RCC 7860 (cell line): ENCODE data around the gene PTPRN2.
"Not testable (repeated sequence)": the region's sequence is repeated elsewhere in the genome, so short reads cannot be mapped to it uniquely, and the experiment has no call there.

Source experiments
- DNase-seq: peaks from one replicate; pipeline ENCODE4 v3.0.0-alpha.2; 2015; ENCODE audit warnings: low spot score
- FAIRE-seq: peaks from 2 replicates; lab custom pipeline; 2012; peaks lifted over from hg19 to GRCh38; lab: Jason Lieb, UNC

PTPRN2 gene

GRCh38 chr7:157936976-157937375, 650.6 kb downstream of the PTPRN2 start:
- FAIRE-seq, result no peak
- DNase-seq, result no peak

GRCh38 chr7:157935721-157936120, 651.9 kb downstream of the PTPRN2 start:
- DNase-seq, FAIRE-seq: not testable (repeated sequence)

- DNase-seq, FAIRE-seq: not testable (repeated sequence)
These were observed 654.1 kb downstream of the PTPRN2 start for GRCh38 chr7:157933219-157934155.

GRCh38 chr7:157932498-157933218, 655.0 kb downstream of the PTPRN2 start:
- FAIRE-seq (no peak), DNase-seq (no peak)

- DNase-seq (no peak), FAIRE-seq (no peak)
These were observed 656.6 kb downstream of the PTPRN2 start for GRCh38 chr7:157930926-157931466.

DNA sequence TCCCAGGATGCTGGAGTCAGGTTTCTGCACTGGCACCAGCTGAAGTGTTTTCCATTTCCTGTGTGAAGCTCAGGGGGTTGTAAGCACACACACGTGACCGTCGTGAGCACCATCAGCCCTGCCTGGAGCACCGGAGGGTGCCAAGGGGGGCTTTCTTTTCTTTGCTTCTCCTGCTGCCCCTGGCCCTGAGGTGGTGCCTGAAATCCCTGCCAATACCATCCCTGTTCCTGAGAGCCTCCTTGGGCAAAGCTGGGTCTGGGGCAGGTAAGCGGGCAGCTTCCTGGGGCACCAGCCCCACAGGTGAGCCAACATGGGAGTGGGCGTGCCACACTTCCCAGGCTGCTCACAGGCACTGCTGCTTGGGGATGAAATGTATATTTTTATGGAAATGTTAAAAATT, 657.2 kb downstream of the PTPRN2 start:
- no peak for FAIRE-seq
- DNase-seq, result no peak

- FAIRE-seq (no peak), DNase-seq (no peak)
These were observed 658.0 kb downstream of the PTPRN2 start for GRCh38 chr7:157929671-157930070.

GRCh38 chr7:157928808-157929425, 658.7 kb downstream of the PTPRN2 start:
- FAIRE-seq (no peak), DNase-seq (no peak)

DNA sequence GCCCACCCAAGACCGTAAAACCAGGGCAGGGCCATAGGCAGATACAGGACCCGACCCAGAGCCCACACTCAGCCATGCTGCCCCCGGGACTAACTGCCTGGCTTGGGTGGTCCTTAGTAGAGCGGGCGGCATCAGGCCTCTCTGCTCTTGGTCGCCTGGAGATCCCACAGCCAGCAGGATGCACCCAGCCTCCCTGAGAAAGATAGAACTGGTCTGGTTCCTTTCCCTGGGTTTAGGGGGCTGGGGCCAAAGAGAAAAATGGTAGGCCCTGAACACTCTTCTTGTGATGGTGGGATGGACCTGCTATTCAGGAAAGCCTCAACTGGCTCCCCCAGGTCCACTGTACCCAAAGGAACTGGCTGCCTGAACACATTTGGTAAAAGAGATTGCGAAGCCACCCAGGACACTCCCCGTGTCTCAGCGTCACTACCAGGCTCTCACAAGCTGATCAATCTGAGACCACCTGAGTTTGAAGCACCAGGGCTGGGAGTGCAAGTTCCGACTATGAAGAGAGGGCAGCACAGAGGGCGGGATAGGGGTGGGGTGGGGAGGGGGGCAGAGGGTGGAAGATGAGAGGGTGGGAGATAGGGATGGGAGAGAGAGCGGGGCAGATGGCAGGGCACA, 659.3 kb downstream of the PTPRN2 start:
- DNase-seq, result no peak

GRCh38 chr7:157927313-157927925, 660.2 kb downstream of the PTPRN2 start:
- DNase-seq (no peak), FAIRE-seq (no peak)

More for the DNA sequence above, 659.3 kb downstream of the PTPRN2 start:
- no peak for FAIRE-seq

- no peak for DNase-seq
- FAIRE-seq, result no peak
These were observed 661.0 kb downstream of the PTPRN2 start for GRCh38 chr7:157926521-157927150.

DNA sequence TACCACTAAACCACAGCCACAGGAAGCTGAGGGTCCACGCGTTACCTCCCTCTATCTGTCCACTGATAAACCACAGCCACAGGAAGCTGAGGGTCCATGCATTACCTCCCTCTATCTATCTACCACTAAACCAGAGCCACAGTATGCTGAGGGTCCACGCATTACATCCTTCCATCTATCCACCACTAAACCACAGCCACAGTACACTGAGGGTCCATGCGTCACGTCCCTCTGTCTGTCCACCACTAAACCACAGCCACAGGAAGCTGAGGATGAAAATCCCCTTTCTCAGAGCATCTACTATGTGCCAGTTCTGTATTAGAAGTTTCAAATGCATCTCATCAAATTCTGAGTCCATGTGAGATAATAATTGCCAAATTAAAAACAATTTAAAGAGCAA, 661.5 kb downstream of the PTPRN2 start:
- FAIRE-seq, result no peak
- no peak for DNase-seq

DNA sequence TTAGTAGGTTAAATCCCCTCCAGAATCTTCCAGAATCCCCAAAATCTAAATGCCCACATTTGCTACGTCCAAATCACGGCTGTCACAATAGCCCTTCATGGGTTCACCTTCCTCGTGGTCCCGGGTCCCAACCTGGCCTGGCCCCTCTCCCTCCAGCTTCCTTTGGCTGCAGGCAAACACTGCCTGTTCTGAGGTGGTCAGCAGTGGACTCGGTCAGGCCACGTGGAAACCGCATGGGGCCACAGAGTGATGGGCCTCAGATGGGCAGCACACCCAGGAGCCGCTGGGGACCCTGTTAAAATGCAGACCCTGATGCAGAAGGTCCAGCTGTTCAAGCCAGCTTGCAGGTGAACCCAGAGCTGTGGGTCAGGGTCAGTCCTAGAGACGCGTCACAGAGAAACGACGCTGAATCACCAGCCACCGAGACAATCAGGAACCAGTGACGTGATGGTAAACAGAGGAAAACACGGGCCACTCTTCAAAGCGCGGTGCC, 662.2 kb downstream of the PTPRN2 start:
- DNase-seq (no peak), FAIRE-seq (no peak)

DNA sequence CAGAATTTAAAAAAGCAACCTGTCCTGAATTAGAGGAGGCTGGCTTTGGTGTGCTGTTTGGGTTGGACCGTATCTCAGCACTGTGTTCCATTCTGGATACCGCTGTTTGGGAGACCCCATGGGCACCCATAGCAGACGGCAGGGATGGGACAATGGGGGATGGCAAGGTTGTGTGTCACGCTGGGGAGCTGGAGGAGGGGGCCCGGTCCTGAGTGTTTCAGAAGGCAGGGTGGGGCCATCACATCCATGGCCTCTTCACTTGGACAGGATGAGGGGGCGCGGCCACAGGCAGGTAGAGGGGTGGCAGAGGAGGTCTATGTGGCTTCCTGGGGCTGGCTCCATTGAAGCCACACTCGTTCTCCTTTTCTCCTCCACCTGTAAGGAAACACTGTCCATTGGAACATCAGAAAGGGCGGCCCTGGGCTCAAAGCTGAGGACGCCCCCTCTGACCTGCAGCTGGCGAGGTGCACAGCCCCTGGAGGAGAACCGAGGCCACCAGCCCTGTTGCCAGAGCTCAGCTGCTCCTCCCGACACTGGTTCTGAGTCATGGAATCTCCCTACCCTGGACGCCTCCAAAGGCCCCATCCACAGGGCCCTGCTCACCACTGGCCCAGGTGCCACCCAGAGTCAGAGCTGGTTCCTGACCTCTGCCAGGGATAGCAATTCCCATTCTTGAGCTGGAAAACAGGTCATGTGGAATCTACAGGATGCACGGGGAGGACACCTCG, 663.6 kb downstream of the PTPRN2 start:
- no peak for DNase-seq
- no peak for FAIRE-seq

DNA sequence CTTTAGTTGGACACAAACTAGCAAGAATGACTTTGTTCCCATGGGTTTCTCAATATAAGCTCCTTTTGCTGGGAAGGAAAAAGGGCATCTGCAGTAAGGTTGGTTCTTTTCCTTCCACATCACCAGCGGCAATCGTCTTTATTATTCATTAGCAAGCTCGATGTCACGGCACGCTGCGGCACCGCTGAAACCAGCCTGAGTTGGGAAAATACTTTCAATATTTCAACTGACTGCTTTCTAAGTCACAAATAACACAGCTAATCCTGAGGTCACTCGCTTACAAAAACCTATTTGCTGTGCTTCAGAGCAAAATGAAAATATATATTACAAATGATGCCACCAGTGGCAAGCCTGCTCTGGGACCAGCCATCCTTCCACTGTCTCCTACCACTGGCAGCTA, 665.0 kb downstream of the PTPRN2 start:
- no peak for DNase-seq
- no peak for FAIRE-seq

GRCh38 chr7:157918326-157919080, 669.1 kb downstream of the PTPRN2 start:
- DNase-seq (no peak), FAIRE-seq (no peak)

DNA sequence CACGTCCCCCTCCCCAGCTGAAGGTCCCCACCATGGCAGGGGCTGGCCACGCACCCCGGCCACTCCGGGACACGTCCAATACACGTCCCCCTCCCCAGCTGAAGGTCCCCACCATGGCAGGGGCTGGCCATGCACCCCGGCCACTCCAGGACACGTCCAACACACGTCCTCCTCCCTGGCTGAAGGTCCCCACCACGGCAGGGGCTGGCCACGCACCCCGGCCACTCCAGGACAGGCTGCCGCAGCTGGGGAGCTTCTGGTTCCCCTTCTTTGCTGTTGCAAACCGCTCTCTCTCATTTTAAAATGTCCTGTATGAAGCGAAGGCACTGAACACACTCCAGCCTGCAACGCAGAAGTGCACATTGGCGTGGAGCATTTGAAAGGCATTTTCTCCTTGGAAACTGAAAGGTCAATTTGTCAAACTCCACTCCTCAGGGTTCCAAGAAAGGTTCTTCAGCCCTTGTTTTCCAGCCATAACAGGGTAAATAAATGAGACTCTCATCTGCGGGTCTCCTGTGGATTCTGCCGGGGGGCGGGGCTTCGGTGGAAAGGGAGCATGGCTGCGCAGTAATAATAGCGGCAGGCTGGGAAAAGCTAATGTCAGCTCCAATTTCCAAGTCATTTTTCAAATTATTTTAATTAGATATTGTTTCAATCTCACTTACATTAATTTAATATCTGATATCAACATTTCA, 670.5 kb downstream of the PTPRN2 start:
- FAIRE-seq (no peak), DNase-seq (no peak)

- FAIRE-seq (no peak), DNase-seq (no peak)
These were observed 677.2 kb downstream of the PTPRN2 start for GRCh38 chr7:157910446-157910845.
